Neural progenitor cell (in vitro differentiated cells): Measurements from ENCODE around the gene CTRL. TPM values are rescaled to one million over a fixed set of nuclear protein-coding genes. Genes with fewer than 3 reads are reported as not detected.

Experiments
- DNase-seq: peaks from one replicate; pipeline ENCODE4 v3.0.0-alpha.2; 2016; ENCODE audit warnings: low spot score
- H2AFZ ChIP-seq: fragments of 200-600 bp; sonication (generic); replicated peaks from 2 replicates; pipeline ENCODE4 v1.6.1; 2016; ENCODE audit warnings: antibody characterized with exemption
- H3F3A ChIP-seq: fragments of 200-600 bp; sonication (generic); 2 replicates; pipeline ENCODE4 v1.6.1; 2016; ENCODE audit warnings: antibody characterized with exemption, low read depth
- H3K27ac ChIP-seq: fragments of 200-600 bp; sonication (generic); 2 replicates; pipeline ENCODE4 v1.5.1; 2016; ENCODE audit warnings: mild to moderate bottlenecking
- H3K27me3 ChIP-seq: fragments of 200-600 bp; sonication (generic); 2 replicates; pipeline ENCODE4 v1.6.1; 2016; ENCODE audit warnings: mild to moderate bottlenecking, moderate library complexity
- H3K36me3 ChIP-seq: fragments of 200-600 bp; sonication (generic); 2 replicates; pipeline ENCODE4 v1.5.1; 2016
- H3K4me1 ChIP-seq: fragments of 200-600 bp; sonication (generic); 2 replicates; pipeline ENCODE4 v1.6.1; 2016; ENCODE audit warnings: mixed run types
- H3K4me2 ChIP-seq: fragments of 200-600 bp; sonication (generic); 2 replicates; pipeline ENCODE4 v1.6.1; 2016
- H3K4me3 ChIP-seq: fragments of 200-600 bp; sonication (generic); 2 replicates; pipeline ENCODE4 v1.5.1; 2016
- H3K79me2 ChIP-seq: fragments of 200-600 bp; sonication (generic); 2 replicates; pipeline ENCODE4 v1.6.1; 2016; ENCODE audit warnings: low read depth
- H3K9ac ChIP-seq: fragments of 200-600 bp; sonication (generic); 2 replicates; pipeline ENCODE4 v1.6.1; 2016
- H3K9me3 ChIP-seq: fragments of 200-600 bp; sonication (generic); 2 replicates; pipeline ENCODE4 v1.5.1; 2016; ENCODE audit warnings: low read depth
- H4K20me1 ChIP-seq: fragments of 200-600 bp; sonication (generic); 2 replicates; pipeline ENCODE4 v1.6.1; 2016; ENCODE audit warnings: low read depth
- H3K27ac Mint-ChIP-seq: 3 replicates; pipeline ENCODE4 v1.8.0; 2021; ENCODE audit warnings: mixed read lengths
- H3K27me3 Mint-ChIP-seq: 2 replicates; pipeline ENCODE4 v1.8.0; 2022; ENCODE audit warnings: low read depth, mild to moderate bottlenecking, inconsistent platforms, moderate library complexity, mixed read lengths; ENCODE audit not compliant: insufficient read depth
- H3K36me3 Mint-ChIP-seq: 3 replicates; pipeline ENCODE4 v1.8.0; 2021; ENCODE audit warnings: mixed read lengths
- H3K4me1 Mint-ChIP-seq: 3 replicates; pipeline ENCODE4 v1.8.0; 2021; ENCODE audit warnings: mixed read lengths
- H3K4me3 Mint-ChIP-seq: 3 replicates; pipeline ENCODE4 v1.8.0; 2021; ENCODE audit warnings: mild to moderate bottlenecking, moderate library complexity, mixed read lengths
- H3K9me3 Mint-ChIP-seq: 3 replicates; pipeline ENCODE4 v1.8.0; 2020; ENCODE audit warnings: mixed read lengths
- EZH2 ChIP-seq: fragments of 200-600 bp; sonication (generic); IDR thresholded peaks from 2 replicates; pipeline ENCODE4 v1.6.1; 2017; ENCODE audit warnings: antibody characterized with exemption, mild to moderate bottlenecking, moderate library complexity
- EZH2phosphoT487 ChIP-seq: fragments of 200-600 bp; sonication (generic); IDR thresholded peaks from 2 replicates; pipeline ENCODE4 v1.6.1; 2017; ENCODE audit warnings: antibody characterized with exemption
- total RNA-seq: library from RNA; depleted of rRNA; stranded (reverse); fragments of >200 nt; gene quantifications from 2 replicates; pipeline ENCODE4 v1.2.3, GENCODE V29; 2015; ENCODE audit warnings: low replicate concordance
- TF ChIP-seq, protein P1 (sequence below): fragments of 200-600 bp; sonication (generic); IDR thresholded peaks from 2 replicates; pipeline ENCODE4 v1.5.1; 2017; ENCODE audit warnings: antibody characterized with exemption, mild to moderate bottlenecking

CTRL gene
- total RNA-seq, 1 donor from 2014 or later, result 0.45 TPM

DNA sequence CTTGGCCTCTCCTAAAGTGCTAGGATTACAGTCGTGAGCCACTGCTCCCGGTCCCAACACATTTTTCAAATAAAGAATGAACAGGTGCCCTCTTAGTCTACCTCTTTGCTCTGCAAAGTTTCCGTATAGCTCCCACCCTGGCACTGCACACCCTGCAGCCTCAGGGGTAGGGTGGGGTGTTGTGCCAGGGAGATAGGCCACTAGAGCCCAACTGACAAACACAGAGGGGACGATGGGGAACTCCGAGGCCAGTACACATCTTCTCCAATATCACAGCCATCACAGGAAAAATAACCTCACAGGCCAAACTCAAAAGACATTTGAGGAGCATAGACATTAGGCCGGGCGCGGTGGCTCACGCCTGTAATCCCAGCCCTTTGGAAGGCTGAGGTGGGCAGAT lies 39.4 kb upstream of the CTRL start:
- Histone ChIP-seq H3K9ac (no peak overlapping the region), H3K36me3 (no peaks in the 10 kb centered on the region), H3K9me3 (no peaks in the 10 kb centered on the region), H3K27ac (no peak overlapping the region), H3F3A (peaks cover 24% of the 10 kb centered on the region), H2AFZ (no peak overlapping the region), H3K27me3 (peaks cover 20% of the 10 kb centered on the region), H3K4me3 (no peak overlapping the region), H4K20me1 (peaks cover 5% of the 10 kb centered on the region), H3K4me2 (no peak overlapping the region), H3K79me2 (no peaks in the 10 kb centered on the region), H3K4me1 (peaks cover 9% of the 10 kb centered on the region)
- Mint-ChIP-seq H3K4me3 (peak overlapping the region; percentile 10), H3K36me3 (no peaks in the 10 kb centered on the region), H3K27me3 (peaks cover 28% of the 10 kb centered on the region), H3K27ac (no peak overlapping the region), H3K9me3 (no peaks in the 10 kb centered on the region), H3K4me1 (peaks cover 16% of the 10 kb centered on the region)
- TF ChIP-seq EZH2, result no peak
- TF ChIP-seq, protein P1, sequence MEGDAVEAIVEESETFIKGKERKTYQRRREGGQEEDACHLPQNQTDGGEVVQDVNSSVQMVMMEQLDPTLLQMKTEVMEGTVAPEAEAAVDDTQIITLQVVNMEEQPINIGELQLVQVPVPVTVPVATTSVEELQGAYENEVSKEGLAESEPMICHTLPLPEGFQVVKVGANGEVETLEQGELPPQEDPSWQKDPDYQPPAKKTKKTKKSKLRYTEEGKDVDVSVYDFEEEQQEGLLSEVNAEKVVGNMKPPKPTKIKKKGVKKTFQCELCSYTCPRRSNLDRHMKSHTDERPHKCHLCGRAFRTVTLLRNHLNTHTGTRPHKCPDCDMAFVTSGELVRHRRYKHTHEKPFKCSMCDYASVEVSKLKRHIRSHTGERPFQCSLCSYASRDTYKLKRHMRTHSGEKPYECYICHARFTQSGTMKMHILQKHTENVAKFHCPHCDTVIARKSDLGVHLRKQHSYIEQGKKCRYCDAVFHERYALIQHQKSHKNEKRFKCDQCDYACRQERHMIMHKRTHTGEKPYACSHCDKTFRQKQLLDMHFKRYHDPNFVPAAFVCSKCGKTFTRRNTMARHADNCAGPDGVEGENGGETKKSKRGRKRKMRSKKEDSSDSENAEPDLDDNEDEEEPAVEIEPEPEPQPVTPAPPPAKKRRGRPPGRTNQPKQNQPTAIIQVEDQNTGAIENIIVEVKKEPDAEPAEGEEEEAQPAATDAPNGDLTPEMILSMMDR, result no peak
- TF ChIP-seq EZH2phosphoT487, result no peak
- DNase-seq, result no peak

DNA sequence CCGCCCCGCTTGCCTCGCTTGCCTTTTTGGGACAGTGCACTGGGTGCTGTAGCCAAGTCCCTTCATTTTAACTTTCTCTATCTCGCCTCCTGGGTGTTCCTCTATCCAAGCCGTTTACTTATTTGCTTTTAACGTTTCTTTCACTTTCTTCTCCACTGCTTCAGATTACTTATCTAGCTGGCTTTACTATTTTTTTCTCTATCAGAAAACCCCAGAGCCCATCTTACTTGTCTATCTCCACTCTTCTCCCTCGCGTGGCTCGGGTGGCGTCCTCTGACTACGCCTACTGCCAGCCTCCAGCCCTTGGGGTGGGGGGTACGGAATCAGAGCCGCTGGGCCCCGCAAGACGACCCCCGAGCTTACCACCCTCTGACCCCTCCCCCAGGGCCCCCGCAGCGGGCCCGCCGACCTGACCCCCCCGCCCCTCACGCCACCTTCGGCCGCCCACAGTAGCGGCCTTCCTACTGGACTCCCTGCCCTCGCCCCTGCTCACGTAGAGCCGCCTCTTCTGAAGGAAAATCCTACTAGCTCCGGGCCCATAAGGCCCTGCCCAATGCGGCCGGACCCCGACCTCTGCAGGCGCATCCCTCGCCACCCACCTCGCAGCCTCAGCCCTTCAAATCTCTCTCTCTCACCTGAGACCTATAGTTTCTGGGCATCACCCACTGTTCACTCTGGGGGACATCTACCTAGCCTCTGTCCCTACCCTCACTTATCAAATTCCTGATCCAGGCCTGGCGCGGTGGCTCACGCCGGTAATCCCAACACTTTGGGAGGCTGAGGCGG lies 37.8 kb upstream of the CTRL start:
- H3K79me2 ChIP-seq, result no peaks in the 10 kb centered on the region

DNA sequence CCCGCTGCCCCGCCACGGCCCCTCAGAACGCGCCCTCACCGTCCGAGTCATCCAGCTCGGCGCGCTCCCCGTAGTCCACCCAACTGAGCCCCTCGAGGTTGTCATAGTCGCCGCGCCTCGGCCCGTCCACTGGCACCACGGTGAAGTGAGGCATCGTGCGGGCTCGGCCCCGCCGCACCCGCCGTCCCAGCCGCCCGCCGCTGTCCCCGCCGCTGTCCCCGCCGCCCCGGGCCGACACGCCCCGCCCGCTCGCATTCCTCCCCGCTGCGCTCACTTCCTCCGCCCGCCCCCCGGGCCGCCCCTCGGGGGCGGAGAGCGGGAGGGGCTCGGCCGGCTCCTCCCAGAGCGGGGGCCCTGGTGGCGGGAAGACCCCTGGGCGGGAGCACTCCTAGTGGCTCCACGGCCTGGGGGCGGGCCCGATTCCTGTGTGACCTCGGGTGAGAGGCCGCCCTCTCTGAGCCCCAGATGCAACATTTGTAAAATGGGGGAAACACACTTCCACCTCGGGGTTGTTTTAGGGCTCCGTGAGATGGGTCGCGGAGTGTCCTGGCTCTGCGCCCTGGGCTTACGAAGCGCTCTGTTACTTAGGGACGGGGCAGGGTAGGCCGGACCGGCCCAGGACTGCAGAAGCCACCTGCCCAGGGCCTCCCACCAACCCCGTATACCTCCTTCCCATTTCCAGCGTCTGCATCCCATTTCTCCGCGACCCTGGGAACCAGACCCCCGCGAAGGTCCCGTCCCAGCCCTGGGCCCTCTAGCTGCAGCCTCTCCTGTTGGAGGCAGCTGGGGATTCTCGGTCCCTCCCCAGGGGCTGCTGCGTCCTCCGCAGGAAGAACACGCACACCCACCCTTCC lies 37.0 kb upstream of the CTRL start, which contains the start of gene SLC12A4:
TSS of gene SLC12A4 (minus strand) at position 238 of the 854 bp plus-strand sequence. CDS start at position 154, 84 bp downstream.
- H3K4me3 Mint-ChIP-seq, result peak within 1 kb of the TSS; percentile 89
- Histone ChIP-seq H3K79me2 (no peaks in the 10 kb centered on the region), H3K9ac (peak within 1 kb of the TSS; percentile 16), H3K4me1 (peaks cover 14% of the 10 kb centered on the region), H3F3A (peaks cover 24% of the 10 kb centered on the region), H3K27ac (no peak within 1 kb of the TSS), H3K4me2 (peak within 1 kb of the TSS; percentile 86), H3K4me3 (peak within 1 kb of the TSS; percentile 55), H3K27me3 (peaks cover 20% of the 10 kb centered on the region), H4K20me1 (peaks cover 5% of the 10 kb centered on the region), H2AFZ (peak within 1 kb of the TSS; percentile 67), H3K36me3 (no peaks in the 10 kb centered on the region), H3K9me3 (no peaks in the 10 kb centered on the region)
- DNase-seq, result peak; percentile 80
- H3K4me1 Mint-ChIP-seq, result peaks cover 18% of the 10 kb centered on the region
- no peaks in the 10 kb centered on the region for H3K9me3 Mint-ChIP-seq
- peaks cover 24% of the 10 kb centered on the region for H3K27me3 Mint-ChIP-seq
- peak within 1 kb of the TSS; percentile 3 for H3K27ac Mint-ChIP-seq
- TF ChIP-seq, protein P1, result no peak
- no peak for TF ChIP-seq EZH2
- TF ChIP-seq EZH2phosphoT487, result no peak
- no peaks in the 10 kb centered on the region for H3K36me3 Mint-ChIP-seq

More for the DNA sequence above, 37.8 kb upstream of the CTRL start:
- no peak overlapping the region for H3K27ac ChIP-seq
- no peak for TF ChIP-seq EZH2
- no peak for TF ChIP-seq EZH2phosphoT487
- H3K9me3 ChIP-seq, result no peaks in the 10 kb centered on the region
- H3K36me3 ChIP-seq, result no peaks in the 10 kb centered on the region
- no peaks in the 10 kb centered on the region for H3K36me3 Mint-ChIP-seq
- peaks cover 26% of the 10 kb centered on the region for H3K27me3 Mint-ChIP-seq
- H3K4me2 ChIP-seq, result peak overlapping the region; percentile 86
- H3K4me3 ChIP-seq, result peak overlapping the region; percentile 55
- peaks cover 24% of the 10 kb centered on the region for H3F3A ChIP-seq
- H3K9ac ChIP-seq, result no peak overlapping the region
- no peaks in the 10 kb centered on the region for H3K9me3 Mint-ChIP-seq
- peak overlapping the region; percentile 3 for H3K27ac Mint-ChIP-seq
- peak overlapping the region; percentile 3 for H2AFZ ChIP-seq
- peaks cover 20% of the 10 kb centered on the region for H3K27me3 ChIP-seq
- H3K4me3 Mint-ChIP-seq, result peak overlapping the region; percentile 81
- H3K4me1 Mint-ChIP-seq, result peaks cover 18% of the 10 kb centered on the region
- peaks cover 14% of the 10 kb centered on the region for H3K4me1 ChIP-seq
- DNase-seq, result peak; percentile 53
- peaks cover 5% of the 10 kb centered on the region for H4K20me1 ChIP-seq
